ENCODE measurements around the gene CATSPER4.

CATSPER4 gene

GRCh38 chr1:26197301-26197700 is 6.9 kb downstream of the CATSPER4 start:
- Histone ChIP-seq H3K4me2 (ENCODE audit: low read depth, low read length) (no peak overlapping the region), H3K27me3 (replicated peaks; ENCODE audit: insufficient read depth, low read length) (0 out of 2 replicates have a peak, but pooled peaks cover 3% of the 10 kb centered on the region), H3K79me2 (ENCODE audit: low read length) (no peaks in the 10 kb centered on the region), H3K4me1 (ENCODE audit: low read length) (peaks cover 13% of the 10 kb centered on the region), H3F3A (ENCODE audit: insufficient read depth, low read length) (no peaks in the 10 kb centered on the region), H3K36me3 (replicated peaks; ENCODE audit: insufficient read depth, low read length) (no peaks in the 10 kb centered on the region), H3K27ac (ENCODE audit: low read length) (no peak overlapping the region), H3K9me3 (replicated peaks; ENCODE audit: insufficient read depth, low read length) (no peaks in the 10 kb centered on the region), H3K9me2 (replicated peaks; ENCODE audit: insufficient read depth, low read length) (no peaks in the 10 kb centered on the region), H3K9ac (ENCODE audit: low read length) (no peak overlapping the region), H3K4me3 (ENCODE audit: low read length) (no peak overlapping the region), H2AFZ (ENCODE audit: low read length) (no peak overlapping the region), H4K20me1 (ENCODE audit: insufficient read depth, low read length) (no peaks in the 10 kb centered on the region)
- TF ChIP-seq CTCF (IDR thresholded peaks at IDR 0.05; ENCODE audit: low read length) (no peak), EZH2phosphoT487 (IDR thresholded peaks at IDR 0.05; ENCODE audit: low read length) (no peak), EZH2 (optimal IDR thresholded peaks at IDR 0.05; ENCODE audit: low read depth, low read length) (no peak)
- DNase-seq = no peak

- Histone ChIP-seq H3K9ac (ENCODE audit: low read length) (no peak overlapping the region), H3K4me3 (ENCODE audit: low read length) (no peak overlapping the region), H3K36me3 (replicated peaks; ENCODE audit: insufficient read depth, low read length) (no peaks in the 10 kb centered on the region), H3K4me1 (ENCODE audit: low read length) (peaks cover 13% of the 10 kb centered on the region), H3K79me2 (ENCODE audit: low read length) (no peaks in the 10 kb centered on the region), H3K4me2 (ENCODE audit: low read depth, low read length) (no peak overlapping the region), H3K27ac (ENCODE audit: low read length) (no peak overlapping the region), H3K27me3 (replicated peaks; ENCODE audit: insufficient read depth, low read length) (0 out of 2 replicates have a peak, but pooled peaks cover 3% of the 10 kb centered on the region), H3F3A (ENCODE audit: insufficient read depth, low read length) (no peaks in the 10 kb centered on the region), H3K9me2 (replicated peaks; ENCODE audit: insufficient read depth, low read length) (no peaks in the 10 kb centered on the region), H2AFZ (ENCODE audit: low read length) (no peak overlapping the region), H3K9me3 (replicated peaks; ENCODE audit: insufficient read depth, low read length) (no peaks in the 10 kb centered on the region), H4K20me1 (ENCODE audit: insufficient read depth, low read length) (no peaks in the 10 kb centered on the region)
- TF ChIP-seq EZH2phosphoT487 (IDR thresholded peaks at IDR 0.05; ENCODE audit: low read length) (no peak), CTCF (IDR thresholded peaks at IDR 0.05; ENCODE audit: low read length) (no peak), EZH2 (optimal IDR thresholded peaks at IDR 0.05; ENCODE audit: low read depth, low read length) (no peak)
- DNase-seq = no peak
These were observed 7.4 kb downstream of the CATSPER4 start for GRCh38 chr1:26197813-26198212.

- no peaks in the 10 kb centered on the region for H4K20me1 ChIP-seq (ENCODE audit: insufficient read depth, low read length)
- no peak overlapping the region for H3K27ac ChIP-seq (ENCODE audit: low read length)
- H3K36me3 ChIP-seq (replicated peaks; ENCODE audit: insufficient read depth, low read length) = no peaks in the 10 kb centered on the region
- H3K4me2 ChIP-seq (ENCODE audit: low read depth, low read length) = no peak overlapping the region
- H3K9ac ChIP-seq (ENCODE audit: low read length) = no peak overlapping the region
- no peak overlapping the region for H2AFZ ChIP-seq (ENCODE audit: low read length)
- no peak for DNase-seq
- no peaks in the 10 kb centered on the region for H3K9me3 ChIP-seq (replicated peaks; ENCODE audit: insufficient read depth, low read length)
- H3F3A ChIP-seq (ENCODE audit: insufficient read depth, low read length) = no peaks in the 10 kb centered on the region
- H3K4me1 ChIP-seq (ENCODE audit: low read length) = peaks cover 13% of the 10 kb centered on the region
- no peaks in the 10 kb centered on the region for H3K9me2 ChIP-seq (replicated peaks; ENCODE audit: insufficient read depth, low read length)
- no peaks in the 10 kb centered on the region for H3K79me2 ChIP-seq (ENCODE audit: low read length)
- H3K27me3 ChIP-seq (replicated peaks; ENCODE audit: insufficient read depth, low read length) = no peaks in the 10 kb centered on the region
- H3K4me3 ChIP-seq (ENCODE audit: low read length) = no peak overlapping the region
- TF ChIP-seq CTCF (IDR thresholded peaks at IDR 0.05; ENCODE audit: low read length) = no peak
- TF ChIP-seq EZH2 (optimal IDR thresholded peaks at IDR 0.05; ENCODE audit: low read depth, low read length) = no peak
- no peak for TF ChIP-seq EZH2phosphoT487 (IDR thresholded peaks at IDR 0.05; ENCODE audit: low read length)
These were observed 10.0 kb downstream of the CATSPER4 start for GRCh38 chr1:26200413-26200812.
